SH-SY5Y (cell line): Measurements from ENCODE around the gene NLRP7.

Experiments used
- GATA2 ChIP-seq: IDR thresholded peaks from 2 replicates; pipeline ENCODE4 v1.6.1; 2011; ENCODE audit warnings: mild to moderate bottlenecking, low read depth, low read length
- GATA3 ChIP-seq: IDR thresholded peaks from 2 replicates; pipeline ENCODE4 v1.6.1; 2011; ENCODE audit warnings: low read depth, mild to moderate bottlenecking, low read length, moderate library complexity

DNA sequence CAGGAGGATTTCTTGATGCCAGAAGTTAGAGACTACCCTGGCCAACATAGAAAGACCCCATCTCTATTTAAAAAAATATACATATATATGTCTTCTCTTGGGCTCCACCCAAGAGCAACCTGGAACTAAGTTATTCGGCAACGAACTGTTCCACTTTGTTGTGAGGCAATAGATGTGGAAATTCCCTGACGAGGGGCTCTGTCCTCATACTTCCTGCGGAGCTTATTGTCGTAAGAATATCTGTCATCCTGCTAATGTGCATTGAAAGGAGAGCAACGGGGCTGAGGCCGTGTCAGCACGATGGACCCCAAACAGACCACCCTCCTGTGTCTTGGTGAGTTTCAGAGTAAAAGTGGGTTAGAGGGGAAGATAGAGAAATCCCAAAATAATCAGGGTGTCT is 73.3 kb downstream of the NLRP7 start, which contains the start of gene FCAR:
- TF ChIP-seq GATA2 (no peak), GATA3 (no peak)
